Measurements from ENCODE around the gene SSR1.

DNA sequence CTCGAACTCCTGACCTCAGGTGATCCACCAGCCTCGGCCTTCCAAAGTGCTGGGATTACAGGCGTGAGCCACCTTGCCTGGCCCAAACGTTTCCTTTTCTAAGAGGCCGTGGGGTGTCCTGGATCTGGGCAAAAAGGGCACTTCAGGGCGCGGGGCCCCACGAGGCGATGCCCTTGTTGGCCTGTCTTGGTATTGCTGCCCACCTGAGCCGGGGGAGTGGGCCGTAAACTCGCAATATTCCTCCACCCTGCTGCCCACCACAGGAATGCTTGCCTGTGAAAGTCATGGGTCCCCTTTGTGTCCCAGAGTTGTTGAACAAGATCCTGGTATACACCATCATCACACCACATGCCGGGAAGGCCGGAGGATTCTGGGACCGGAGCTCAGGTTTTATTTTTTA is 49.0 kb downstream of the SSR1 start:
- TF ChIP-seq, protein P1, sequence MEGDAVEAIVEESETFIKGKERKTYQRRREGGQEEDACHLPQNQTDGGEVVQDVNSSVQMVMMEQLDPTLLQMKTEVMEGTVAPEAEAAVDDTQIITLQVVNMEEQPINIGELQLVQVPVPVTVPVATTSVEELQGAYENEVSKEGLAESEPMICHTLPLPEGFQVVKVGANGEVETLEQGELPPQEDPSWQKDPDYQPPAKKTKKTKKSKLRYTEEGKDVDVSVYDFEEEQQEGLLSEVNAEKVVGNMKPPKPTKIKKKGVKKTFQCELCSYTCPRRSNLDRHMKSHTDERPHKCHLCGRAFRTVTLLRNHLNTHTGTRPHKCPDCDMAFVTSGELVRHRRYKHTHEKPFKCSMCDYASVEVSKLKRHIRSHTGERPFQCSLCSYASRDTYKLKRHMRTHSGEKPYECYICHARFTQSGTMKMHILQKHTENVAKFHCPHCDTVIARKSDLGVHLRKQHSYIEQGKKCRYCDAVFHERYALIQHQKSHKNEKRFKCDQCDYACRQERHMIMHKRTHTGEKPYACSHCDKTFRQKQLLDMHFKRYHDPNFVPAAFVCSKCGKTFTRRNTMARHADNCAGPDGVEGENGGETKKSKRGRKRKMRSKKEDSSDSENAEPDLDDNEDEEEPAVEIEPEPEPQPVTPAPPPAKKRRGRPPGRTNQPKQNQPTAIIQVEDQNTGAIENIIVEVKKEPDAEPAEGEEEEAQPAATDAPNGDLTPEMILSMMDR (IDR thresholded peaks at IDR 0.05; ENCODE audit: insufficient read depth, low read length, poor library complexity, severe bottlenecking) = no peak
- TF ChIP-seq EZH2phosphoT487 (conservative IDR thresholded peaks at IDR 0.05; ENCODE audit: low read length) = no peak

Data from SU-DHL-6 (cell line).